Left ventricle myocardium inferior (tissue), 1 donor: ENCODE results near the gene BLOC1S5. TPM values are rescaled to one million over a fixed set of nuclear protein-coding genes. Genes with fewer than 3 reads are reported as not detected.

Source experiments
- DNase-seq: peaks from one replicate; pipeline ENCODE4 v3.0.0-alpha.2; 2020
- H3K27ac ChIP-seq: fragments of 200-600 bp; replicated peaks from 2 replicates; pipeline ENCODE4 v1.8.0; 2021
- H3K27me3 ChIP-seq: fragments of 200-600 bp; 2 replicates; pipeline ENCODE4 v1.8.0; 2021; ENCODE audit warnings: low read depth
- H3K36me3 ChIP-seq: fragments of 200-600 bp; 2 replicates; pipeline ENCODE4 v1.8.0; 2021
- H3K4me1 ChIP-seq: fragments of 200-600 bp; 2 replicates; pipeline ENCODE4 v1.8.0; 2021
- H3K4me3 ChIP-seq: fragments of 200-600 bp; 2 replicates; pipeline ENCODE4 v1.8.0; 2021; ENCODE audit warnings: mild to moderate bottlenecking, moderate library complexity
- H3K9me3 ChIP-seq: fragments of 200-600 bp; replicated peaks from 2 replicates; pipeline ENCODE4 v1.8.0; 2021
- intact Hi-C: fragments of 100-400 bp; cut with micrococcal nuclease; formaldehyde crosslinking; loops from one replicate; pipeline ENCODE4 v1.11.0; 2022
- total RNA-seq: library from RNA; stranded (reverse); fragmentation: NEBNext Ultra II Directional; extraction: Animal tissue kit (Norgen Biotek cat#: 25700); gene quantifications from one replicate; pipeline ENCODE4 v1.2.1, GENCODE V29; 2021
- TF ChIP-seq, protein P1 (sequence below): fragments of 200-600 bp; IDR thresholded peaks from 2 replicates; pipeline ENCODE4 v1.8.0; 2021; ENCODE audit warnings: antibody characterized with exemption, mild to moderate bottlenecking, borderline replicate concordance
- donor health status: DM: no; HTN: yes; CAD: no; lungs with severe emphysema.

BLOC1S5 gene
- total RNA-seq, 1 donor from 2014 or later: 8.5 TPM

DNA sequence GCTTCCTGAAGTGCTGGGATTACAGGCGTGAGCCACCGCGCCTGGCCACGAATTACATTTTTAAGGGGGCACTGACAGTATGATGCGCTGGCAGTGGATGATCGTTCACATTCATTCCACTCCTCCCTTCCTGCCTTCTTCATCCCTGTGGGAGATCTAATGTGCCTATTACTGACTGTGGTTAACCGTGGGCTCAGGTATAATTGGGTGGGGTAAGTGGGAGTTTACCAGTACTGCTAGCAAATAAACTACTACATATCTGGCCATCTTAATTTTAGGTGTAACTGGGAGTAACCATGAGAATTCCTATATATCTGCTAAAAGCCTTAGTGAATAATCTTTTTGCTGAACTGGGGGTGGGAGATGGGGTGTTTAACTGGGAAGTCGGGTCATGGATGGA, 6.5 kb upstream of the BLOC1S5 start:
- DNase-seq: no peak
- H3K4me3 ChIP-seq: no peak overlapping the region
- H3K36me3 ChIP-seq: no peaks in the 10 kb centered on the region
- no peak overlapping the region for H3K27ac ChIP-seq
- no peaks in the 10 kb centered on the region for H3K27me3 ChIP-seq
- TF ChIP-seq, protein P1, sequence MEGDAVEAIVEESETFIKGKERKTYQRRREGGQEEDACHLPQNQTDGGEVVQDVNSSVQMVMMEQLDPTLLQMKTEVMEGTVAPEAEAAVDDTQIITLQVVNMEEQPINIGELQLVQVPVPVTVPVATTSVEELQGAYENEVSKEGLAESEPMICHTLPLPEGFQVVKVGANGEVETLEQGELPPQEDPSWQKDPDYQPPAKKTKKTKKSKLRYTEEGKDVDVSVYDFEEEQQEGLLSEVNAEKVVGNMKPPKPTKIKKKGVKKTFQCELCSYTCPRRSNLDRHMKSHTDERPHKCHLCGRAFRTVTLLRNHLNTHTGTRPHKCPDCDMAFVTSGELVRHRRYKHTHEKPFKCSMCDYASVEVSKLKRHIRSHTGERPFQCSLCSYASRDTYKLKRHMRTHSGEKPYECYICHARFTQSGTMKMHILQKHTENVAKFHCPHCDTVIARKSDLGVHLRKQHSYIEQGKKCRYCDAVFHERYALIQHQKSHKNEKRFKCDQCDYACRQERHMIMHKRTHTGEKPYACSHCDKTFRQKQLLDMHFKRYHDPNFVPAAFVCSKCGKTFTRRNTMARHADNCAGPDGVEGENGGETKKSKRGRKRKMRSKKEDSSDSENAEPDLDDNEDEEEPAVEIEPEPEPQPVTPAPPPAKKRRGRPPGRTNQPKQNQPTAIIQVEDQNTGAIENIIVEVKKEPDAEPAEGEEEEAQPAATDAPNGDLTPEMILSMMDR: no peak
- H3K4me1 ChIP-seq: peaks cover 10% of the 10 kb centered on the region
- intact Hi-C loops: no loop called here
- H3K9me3 ChIP-seq: no peaks in the 10 kb centered on the region

- H3K4me3 ChIP-seq: no peak overlapping the region
- peaks cover 12% of the 10 kb centered on the region for H3K4me1 ChIP-seq
- H3K27ac ChIP-seq: no peak overlapping the region
- no peaks in the 10 kb centered on the region for H3K9me3 ChIP-seq
- intact Hi-C loops: no loop called here
- TF ChIP-seq, protein P1: no peak
- H3K27me3 ChIP-seq: no peaks in the 10 kb centered on the region
- no peak for DNase-seq
- no peaks in the 10 kb centered on the region for H3K36me3 ChIP-seq
Observed at GRCh38 chr6:8069631-8070284, 5.6 kb upstream of the BLOC1S5 start.

DNA sequence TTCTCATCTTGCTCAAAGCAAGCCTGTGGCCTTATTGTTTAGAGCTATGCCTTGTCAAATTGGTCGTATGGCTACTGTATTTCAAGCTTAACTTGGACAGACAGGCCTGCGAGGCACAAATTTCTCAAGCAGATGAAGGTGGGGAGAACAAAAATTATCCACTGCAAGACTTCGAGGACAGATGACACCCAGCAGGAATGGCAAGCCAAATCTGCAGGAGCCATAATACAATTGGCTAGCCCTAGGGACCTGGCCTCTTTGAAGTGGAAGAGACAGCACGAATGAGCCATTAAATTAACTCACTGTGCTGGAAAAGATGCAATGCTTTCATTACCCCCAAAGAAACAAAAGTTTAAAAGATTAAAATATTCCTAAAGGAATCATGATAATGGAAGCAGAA, 5.0 kb upstream of the BLOC1S5 start:
- no peak for DNase-seq
- H3K9me3 ChIP-seq: no peaks in the 10 kb centered on the region
- H3K4me3 ChIP-seq: no peak overlapping the region
- TF ChIP-seq, protein P1: no peak
- intact Hi-C loops: no loop called here
- H3K4me1 ChIP-seq: peaks cover 10% of the 10 kb centered on the region
- no peaks in the 10 kb centered on the region for H3K36me3 ChIP-seq
- no peaks in the 10 kb centered on the region for H3K27me3 ChIP-seq
- H3K27ac ChIP-seq: no peak overlapping the region

DNA sequence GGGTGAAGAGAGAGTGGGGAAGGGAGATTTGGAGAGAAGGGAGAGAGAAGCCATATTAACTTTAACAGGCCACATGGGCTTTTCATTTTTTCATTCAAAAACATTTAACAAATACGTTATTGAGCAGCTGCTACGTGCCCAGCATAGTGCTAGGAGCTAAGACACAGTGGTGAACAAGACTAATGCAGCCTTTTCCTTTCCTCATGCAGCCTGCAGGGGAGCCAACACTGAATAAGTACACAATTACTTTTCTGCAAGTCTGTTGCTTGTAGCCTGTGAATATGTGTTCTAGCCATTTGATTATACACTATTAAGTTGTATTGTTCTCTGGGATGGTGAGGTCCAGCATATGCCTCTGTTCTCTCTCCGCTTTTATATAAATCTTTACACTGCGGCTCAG, 1.9 kb upstream of the BLOC1S5 start:
- Histone ChIP-seq H3K4me3 (no peak overlapping the region), H3K27me3 (no peaks in the 10 kb centered on the region), H3K27ac (no peak overlapping the region), H3K4me1 (peaks cover 23% of the 10 kb centered on the region), H3K9me3 (no peaks in the 10 kb centered on the region), H3K36me3 (peaks cover 7% of the 10 kb centered on the region)
- no peak for DNase-seq
- intact Hi-C loops: no loop called here
- TF ChIP-seq, protein P1: no peak

- Histone ChIP-seq H3K4me3 (no peak overlapping the region), H3K27ac (no peak overlapping the region), H3K9me3 (no peaks in the 10 kb centered on the region), H3K27me3 (no peaks in the 10 kb centered on the region), H3K4me1 (peaks cover 23% of the 10 kb centered on the region), H3K36me3 (peaks cover 12% of the 10 kb centered on the region)
- intact Hi-C loops: no loop called here
- DNase-seq: no peak
- TF ChIP-seq, protein P1: no peak
Observed at GRCh38 chr6:8065519-8065911, 1.3 kb upstream of the BLOC1S5 start.
